ENCODE results near the gene PPP1CA.

- no peak for TF ChIP-seq CTCF (conservative IDR thresholded peaks at IDR 0.05; ENCODE audit: low read depth, low read length)
- TF ChIP-seq EZH2phosphoT487 (IDR thresholded peaks at IDR 0.05; ENCODE audit: borderline replicate concordance, low read length): no peak
- TF ChIP-seq EZH2 (IDR thresholded peaks at IDR 0.05; ENCODE audit: low read length, unreplicated experiment): no peak
These were observed 22.3 kb downstream of the PPP1CA start for GRCh38 chr11:67379061-67380058.
